Subcutaneous adipose tissue (tissue), 4 donors: Measurements from ENCODE around the gene ZNF277. TPM values are rescaled to one million over a fixed set of nuclear protein-coding genes. Genes with fewer than 3 reads are reported as not detected.

Source experiments
- CTCF ChIP-seq: fragments of 450-650 bp; IDR thresholded peaks from one replicate; pipeline ENCODE4 v1.5.1; 2016; ENCODE audit warnings: low read depth, mild to moderate bottlenecking, control low read depth, antibody characterized with exemption, moderate library complexity
- total RNA-seq, 4 donors: library from RNA; depleted of rRNA; stranded (reverse); fragments of >200 nt; gene quantifications; one replicate each; pipeline ENCODE4 v1.1.0, GENCODE V29; 2016

The ZNF277 gene
- total RNA-seq, 4 donors from 2014 or later, result 36.9 to 46.1 (median 38.4) TPM

- no peak for TF ChIP-seq CTCF
Observed at GRCh38 chr7:112282476-112283188, 76.1 kb downstream of the ZNF277 start.

DNA sequence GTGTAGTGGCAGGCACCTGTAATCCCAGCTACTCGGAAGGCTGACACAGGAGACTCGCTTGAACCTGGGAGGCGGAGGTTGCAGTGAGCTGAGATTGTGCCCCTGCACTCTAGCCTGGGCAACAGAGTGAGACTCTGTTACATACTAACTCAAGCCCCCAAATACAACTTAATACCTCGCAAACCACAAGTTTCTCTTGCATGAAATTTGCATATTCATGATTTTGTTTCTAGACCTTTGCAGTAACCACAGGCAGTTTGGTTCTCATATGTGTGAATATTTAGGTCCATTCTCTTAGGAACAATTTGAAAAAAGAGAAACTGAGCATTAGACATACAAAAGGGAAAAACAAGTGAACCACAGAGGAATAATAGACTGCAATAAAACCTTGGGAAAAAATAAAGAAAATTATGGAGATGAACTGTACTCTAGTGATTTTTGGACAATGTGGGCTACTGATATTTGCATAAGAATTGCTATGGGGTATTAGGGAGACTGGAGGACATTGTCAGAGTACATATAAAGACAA lies 77.0 kb downstream of the ZNF277 start:
- no peak for TF ChIP-seq CTCF

DNA sequence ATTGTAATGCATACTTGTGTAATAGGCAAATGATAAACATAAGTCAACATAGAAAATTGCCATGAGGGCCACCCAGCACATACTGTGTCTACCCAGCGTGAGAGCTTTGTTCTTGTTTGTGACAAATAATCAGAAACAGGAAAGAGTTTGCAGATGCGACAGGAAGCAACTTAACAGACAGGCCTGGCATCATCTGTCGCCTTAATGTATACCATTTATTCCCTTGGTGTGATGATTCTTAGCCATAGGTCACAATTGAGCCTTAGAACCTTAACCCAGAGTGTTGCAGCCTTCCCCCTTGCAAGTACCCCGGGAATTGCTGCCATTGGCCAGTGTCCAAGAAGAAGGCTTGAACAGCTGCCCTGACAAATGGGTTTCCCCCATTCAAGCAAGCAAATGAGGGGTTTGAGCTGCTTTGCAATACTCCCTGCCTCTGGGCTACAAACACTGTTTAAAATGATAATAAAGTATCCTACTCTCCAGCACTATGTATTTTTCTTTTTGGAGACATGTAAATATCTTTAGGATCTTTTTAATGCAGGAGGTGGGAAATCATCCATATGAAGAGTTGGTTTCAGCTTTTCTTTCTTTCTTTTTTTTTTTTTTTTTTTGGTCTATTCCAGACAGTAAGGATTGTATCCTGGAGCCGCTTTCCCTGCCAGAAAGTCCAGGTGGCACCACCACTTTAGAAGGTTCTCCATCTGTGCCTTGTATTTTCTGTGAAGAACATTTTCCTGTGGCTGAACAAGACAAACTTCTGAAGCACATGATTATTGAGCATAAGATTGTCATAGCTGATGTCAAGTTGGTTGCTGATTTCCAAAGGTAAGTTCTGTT lies 80.0 kb downstream of the ZNF277 start:
- TF ChIP-seq CTCF, result no peak

DNA sequence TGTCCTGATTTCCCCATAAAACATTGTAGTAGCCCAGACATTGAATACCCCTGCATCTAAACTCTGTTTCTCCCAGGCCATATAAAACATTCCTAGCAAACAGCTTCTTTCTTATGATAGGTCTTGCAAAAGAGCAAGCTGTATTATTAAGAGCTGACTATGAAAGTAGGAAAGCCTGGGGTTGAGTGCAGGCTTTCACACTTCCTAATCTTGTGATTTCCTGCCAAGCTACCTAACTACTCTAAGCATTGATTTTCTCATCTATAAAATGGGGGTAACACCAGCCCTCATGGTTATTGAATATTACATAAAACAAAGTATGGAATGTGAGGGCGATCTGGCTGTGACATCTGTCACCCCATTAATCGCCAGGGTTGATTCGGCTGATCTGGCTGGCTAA lies 81.8 kb downstream of the ZNF277 start:
- TF ChIP-seq CTCF, result no peak

- no peak for TF ChIP-seq CTCF
Observed at GRCh38 chr7:112290065-112290464, 83.6 kb downstream of the ZNF277 start.

GRCh38 chr7:112292162-112292561 lies 85.7 kb downstream of the ZNF277 start:
- TF ChIP-seq CTCF, result no peak

DNA sequence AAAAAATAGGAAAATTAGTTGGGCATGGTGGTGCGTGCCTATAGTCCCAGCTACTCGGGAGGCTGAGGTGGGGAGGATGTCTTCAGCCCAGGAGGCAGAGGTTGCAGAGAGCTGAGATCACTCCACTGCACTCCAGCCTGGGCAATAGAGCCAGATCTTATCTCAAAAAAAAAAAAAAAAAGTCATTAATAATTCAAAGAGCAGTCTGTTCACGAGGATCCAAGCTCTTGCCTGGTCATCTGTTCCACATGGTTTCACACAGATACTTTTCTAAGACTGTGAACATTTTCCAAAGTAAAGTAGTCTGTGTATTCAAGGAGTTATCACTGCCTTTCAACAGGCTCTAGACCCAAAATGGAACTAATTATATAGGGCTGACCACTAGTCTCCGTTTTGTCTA lies 86.9 kb downstream of the ZNF277 start:
- TF ChIP-seq CTCF, result no peak
